Measurements from ENCODE around the gene ZFYVE9. TPM values are rescaled to one million over a fixed set of nuclear protein-coding genes. Genes with fewer than 3 reads are reported as not detected.

Gene ZFYVE9
- total RNA-seq, 1 experiment from 2014 or later, result 19.6 TPM

GRCh38 chr1:52294580-52294979 is 152.7 kb downstream of the ZFYVE9 start:
- Mint-ChIP-seq H3K4me3 (no peak overlapping the region), H3K27me3 (ENCODE audit: low read depth) (no peaks in the 10 kb centered on the region), H3K36me3 (no peaks in the 10 kb centered on the region; the same call in 1 of the 2 replicates), H3K27ac (no peak overlapping the region), H3K4me1 (no peaks in the 10 kb centered on the region), H3K9me3 (no peaks in the 10 kb centered on the region)
- no peak for ATAC-seq
- POLR2A ChIA-PET, result no interaction called here
- TF ChIP-seq HMGA2 (CRISPR knock-in tag; IDR thresholded peaks at IDR 0.05) (no peak), FOXK1 (CRISPR knock-in tag; IDR thresholded peaks at IDR 0.05) (no peak), PRRX2 (CRISPR knock-in tag; IDR thresholded peaks at IDR 0.05) (no peak), MLX (CRISPR knock-in tag; IDR thresholded peaks at IDR 0.05) (no peak)
- TF ChIP-seq, protein P1, sequence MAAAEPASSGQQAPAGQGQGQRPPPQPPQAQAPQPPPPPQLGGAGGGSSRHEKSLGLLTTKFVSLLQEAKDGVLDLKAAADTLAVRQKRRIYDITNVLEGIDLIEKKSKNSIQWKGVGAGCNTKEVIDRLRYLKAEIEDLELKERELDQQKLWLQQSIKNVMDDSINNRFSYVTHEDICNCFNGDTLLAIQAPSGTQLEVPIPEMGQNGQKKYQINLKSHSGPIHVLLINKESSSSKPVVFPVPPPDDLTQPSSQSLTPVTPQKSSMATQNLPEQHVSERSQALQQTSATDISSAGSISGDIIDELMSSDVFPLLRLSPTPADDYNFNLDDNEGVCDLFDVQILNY (CRISPR knock-in tag; IDR thresholded peaks at IDR 0.05), result no peak
- TF ChIP-seq, protein P2, sequence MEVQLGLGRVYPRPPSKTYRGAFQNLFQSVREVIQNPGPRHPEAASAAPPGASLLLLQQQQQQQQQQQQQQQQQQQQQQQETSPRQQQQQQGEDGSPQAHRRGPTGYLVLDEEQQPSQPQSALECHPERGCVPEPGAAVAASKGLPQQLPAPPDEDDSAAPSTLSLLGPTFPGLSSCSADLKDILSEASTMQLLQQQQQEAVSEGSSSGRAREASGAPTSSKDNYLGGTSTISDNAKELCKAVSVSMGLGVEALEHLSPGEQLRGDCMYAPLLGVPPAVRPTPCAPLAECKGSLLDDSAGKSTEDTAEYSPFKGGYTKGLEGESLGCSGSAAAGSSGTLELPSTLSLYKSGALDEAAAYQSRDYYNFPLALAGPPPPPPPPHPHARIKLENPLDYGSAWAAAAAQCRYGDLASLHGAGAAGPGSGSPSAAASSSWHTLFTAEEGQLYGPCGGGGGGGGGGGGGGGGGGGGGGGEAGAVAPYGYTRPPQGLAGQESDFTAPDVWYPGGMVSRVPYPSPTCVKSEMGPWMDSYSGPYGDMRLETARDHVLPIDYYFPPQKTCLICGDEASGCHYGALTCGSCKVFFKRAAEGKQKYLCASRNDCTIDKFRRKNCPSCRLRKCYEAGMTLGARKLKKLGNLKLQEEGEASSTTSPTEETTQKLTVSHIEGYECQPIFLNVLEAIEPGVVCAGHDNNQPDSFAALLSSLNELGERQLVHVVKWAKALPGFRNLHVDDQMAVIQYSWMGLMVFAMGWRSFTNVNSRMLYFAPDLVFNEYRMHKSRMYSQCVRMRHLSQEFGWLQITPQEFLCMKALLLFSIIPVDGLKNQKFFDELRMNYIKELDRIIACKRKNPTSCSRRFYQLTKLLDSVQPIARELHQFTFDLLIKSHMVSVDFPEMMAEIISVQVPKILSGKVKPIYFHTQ (CRISPR knock-in tag; IDR thresholded peaks at IDR 0.05), result no peak
- DNase-seq (ENCODE audit: low spot score), result no peak
- CTCF ChIA-PET, result interaction anchor here (0.8 to 1.5 kb wide), 2 partner anchors 54 to 167 kb away, joined by 3 read pairs; no protein-coding TSS in a partner anchor

GRCh38 chr1:52296345-52296744 is 154.5 kb downstream of the ZFYVE9 start:
- ATAC-seq (peak; percentile 75), DNase-seq (ENCODE audit: low spot score) (no peak)
- POLR2A ChIA-PET, result interaction anchor here (0.7 kb wide), 1 partner anchor 284 kb away, joined by 3 read pairs; no protein-coding TSS in a partner anchor
- CTCF ChIA-PET, result interaction anchor here (0.6 to 1.2 kb wide), 6 partner anchors 10 to 222 kb away, joined by 3 to 7 read pairs (median 4); no protein-coding TSS in a partner anchor
- Mint-ChIP-seq H3K36me3 (no peaks in the 10 kb centered on the region; the same call in 1 of the 2 replicates), H3K4me3 (no peak overlapping the region), H3K27ac (no peak overlapping the region), H3K27me3 (ENCODE audit: low read depth) (no peaks in the 10 kb centered on the region), H3K9me3 (no peaks in the 10 kb centered on the region), H3K4me1 (no peaks in the 10 kb centered on the region)
- no peak for TF ChIP-seq CREM (CRISPR knock-in tag; IDR thresholded peaks at IDR 0.05)
- TF ChIP-seq, protein P3, sequence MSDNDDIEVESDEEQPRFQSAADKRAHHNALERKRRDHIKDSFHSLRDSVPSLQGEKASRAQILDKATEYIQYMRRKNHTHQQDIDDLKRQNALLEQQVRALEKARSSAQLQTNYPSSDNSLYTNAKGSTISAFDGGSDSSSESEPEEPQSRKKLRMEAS (CRISPR knock-in tag; IDR thresholded peaks at IDR 0.05), result no peak
- TF ChIP-seq, protein P4, sequence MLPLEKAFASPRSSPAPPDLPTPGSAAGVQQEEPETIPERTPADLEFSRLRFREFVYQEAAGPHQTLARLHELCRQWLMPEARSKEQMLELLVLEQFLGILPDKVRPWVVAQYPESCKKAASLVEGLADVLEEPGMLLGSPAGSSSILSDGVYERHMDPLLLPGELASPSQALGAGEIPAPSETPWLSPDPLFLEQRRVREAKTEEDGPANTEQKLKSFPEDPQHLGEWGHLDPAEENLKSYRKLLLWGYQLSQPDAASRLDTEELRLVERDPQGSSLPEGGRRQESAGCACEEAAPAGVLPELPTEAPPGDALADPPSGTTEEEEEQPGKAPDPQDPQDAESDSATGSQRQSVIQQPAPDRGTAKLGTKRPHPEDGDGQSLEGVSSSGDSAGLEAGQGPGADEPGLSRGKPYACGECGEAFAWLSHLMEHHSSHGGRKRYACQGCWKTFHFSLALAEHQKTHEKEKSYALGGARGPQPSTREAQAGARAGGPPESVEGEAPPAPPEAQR (CRISPR knock-in tag; IDR thresholded peaks at IDR 0.05), result no peak
- TF ChIP-seq, protein P5, sequence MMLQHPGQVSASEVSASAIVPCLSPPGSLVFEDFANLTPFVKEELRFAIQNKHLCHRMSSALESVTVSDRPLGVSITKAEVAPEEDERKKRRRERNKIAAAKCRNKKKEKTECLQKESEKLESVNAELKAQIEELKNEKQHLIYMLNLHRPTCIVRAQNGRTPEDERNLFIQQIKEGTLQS (CRISPR knock-in tag; conservative IDR thresholded peaks at IDR 0.05), result no peak

DNA sequence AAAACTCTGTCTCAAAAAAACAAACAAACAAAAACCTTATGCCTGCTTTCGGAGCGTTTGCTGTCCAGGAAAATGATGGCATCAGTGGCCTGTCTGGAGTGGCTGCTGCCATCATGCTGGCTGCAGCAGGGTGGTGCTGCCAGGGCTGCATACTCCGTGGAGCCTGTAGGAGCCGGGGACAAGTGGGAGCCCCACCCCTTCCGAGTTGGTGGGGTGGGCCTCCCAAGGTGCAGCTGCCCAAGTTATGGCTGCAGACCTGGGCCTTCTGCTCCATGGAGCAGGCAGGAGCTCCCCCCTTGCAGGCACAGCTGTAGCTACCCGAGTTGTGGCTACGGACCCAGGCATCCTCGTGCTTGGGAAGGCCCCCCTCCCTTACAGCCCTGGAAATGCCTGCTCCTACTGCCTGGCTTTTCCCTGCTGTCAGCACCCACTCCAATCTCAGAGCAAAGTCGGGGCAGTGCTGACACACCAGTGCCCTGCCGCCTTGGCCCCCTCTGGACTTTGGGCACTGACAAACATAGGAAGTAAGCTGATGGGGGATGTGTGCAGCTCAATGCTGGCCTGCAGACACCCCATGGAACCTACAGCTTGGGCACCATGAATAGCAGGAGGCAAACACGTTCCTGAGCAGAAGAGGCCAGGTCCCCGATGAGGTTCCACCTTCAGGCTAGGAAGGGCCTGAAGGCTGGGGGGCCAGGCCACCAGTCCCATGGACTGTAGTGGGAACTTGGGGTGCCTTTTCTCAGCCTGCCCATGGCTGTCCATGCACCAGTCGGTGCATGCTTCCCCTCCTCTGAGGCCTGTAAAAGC is 163.7 kb downstream of the ZFYVE9 start:
- peaks cover 3% of the 10 kb centered on the region; the same call in 1 of the 2 replicates for H3K36me3 Mint-ChIP-seq
- H3K4me1 Mint-ChIP-seq, result no peaks in the 10 kb centered on the region
- H3K4me3 Mint-ChIP-seq, result no peak overlapping the region
- no peaks in the 10 kb centered on the region for H3K27me3 Mint-ChIP-seq (ENCODE audit: low read depth)
- TF ChIP-seq FOXK1 (CRISPR knock-in tag; IDR thresholded peaks at IDR 0.05), result no peak
- TF ChIP-seq E2F4 (CRISPR knock-in tag; IDR thresholded peaks at IDR 0.05; ENCODE audit: borderline replicate concordance, low read depth), result no peak
- ATAC-seq (no peak), DNase-seq (ENCODE audit: low spot score) (no peak)
- H3K27ac Mint-ChIP-seq, result no peak overlapping the region
- CTCF ChIA-PET, result interaction anchor here (0.6 to 1.4 kb wide), 5 partner anchors 9 to 584 kb away, joined by 3 to 7 read pairs (median 3); no protein-coding TSS in a partner anchor
- no peaks in the 10 kb centered on the region for H3K9me3 Mint-ChIP-seq
- POLR2A ChIA-PET, result interaction anchor here (0.6 kb wide), 1 partner anchor 186 kb away, joined by 5 read pairs; no protein-coding TSS in a partner anchor

All from WTC11 (cell line).